ENCODE measurements around the gene RYK. TPM values are rescaled to one million over a fixed set of nuclear protein-coding genes. Genes with fewer than 3 reads are reported as not detected.

RYK gene
- total RNA-seq, 4 donors from 2014 or later = 20.2 to 91.1 (median 61.6) TPM

- H3K27ac ChIP-seq = no peak overlapping the region
- 91 to 92% methylated on average over 9 of the region's 9 CpGs for WGBS, 2 donors (ENCODE audit: low coverage in 1 of 2)
- intact Hi-C loops (cut with DNase I; ENCODE audit: low total_unique reads) (no loop called here), in situ Hi-C loops (cut with MboI; ENCODE audit: low pct_ligation_motif_present in 1 of 4, low pct_unique_long_range_greater_than_20kb in 1 of 4, low sequenced_read_pairs in 3 of 4) (no loop called here)
- H3K27me3 ChIP-seq = no peaks in the 10 kb centered on the region
- no peaks in the 10 kb centered on the region for H3K9me3 ChIP-seq
- no peak for TF ChIP-seq EP300 (IDR thresholded peaks at IDR 0.05; ENCODE audit: low read depth)
- no peak for TF ChIP-seq CTCF (IDR thresholded peaks at IDR 0.05)
- no peak for TF ChIP-seq POLR2AphosphoS5 (IDR thresholded peaks at IDR 0.05)
- no peak for TF ChIP-seq POLR2A (IDR thresholded peaks at IDR 0.05)
- H3K36me3 ChIP-seq = peaks cover 0 to 23% (median 9%) of the 10 kb centered on the region in 4 donors
- DNase-seq = no peak
- H3K4me3 ChIP-seq = no peak overlapping the region
- H3K4me1 ChIP-seq = no peaks in the 10 kb centered on the region
Measured at GRCh38 chr3:134161898-134162615, 88.6 kb downstream of the RYK start.

- no peak for DNase-seq
- peaks cover 0 to 23% (median 7%) of the 10 kb centered on the region in 4 donors for H3K36me3 ChIP-seq
- H3K27ac ChIP-seq = no peak overlapping the region
- no peaks in the 10 kb centered on the region for H3K4me1 ChIP-seq
- TF ChIP-seq POLR2AphosphoS5 (IDR thresholded peaks at IDR 0.05) (no peak), POLR2A (IDR thresholded peaks at IDR 0.05) (no peak), EP300 (IDR thresholded peaks at IDR 0.05; ENCODE audit: low read depth) (no peak), CTCF (IDR thresholded peaks at IDR 0.05) (no peak)
- intact Hi-C loops (cut with DNase I; ENCODE audit: low total_unique reads) = no loop called here
- no peaks in the 10 kb centered on the region for H3K9me3 ChIP-seq
- H3K4me3 ChIP-seq = no peak overlapping the region
- no peaks in the 10 kb centered on the region for H3K27me3 ChIP-seq
- in situ Hi-C loops (cut with MboI; ENCODE audit: low pct_ligation_motif_present in 1 of 4, low pct_unique_long_range_greater_than_20kb in 1 of 4, low sequenced_read_pairs in 3 of 4) = no loop called here
- 64 to 74% methylated on average over 2 of the region's 2 CpGs for WGBS, 2 donors (ENCODE audit: low coverage in 1 of 2)
Measured at GRCh38 chr3:134155446-134155845, 95.2 kb downstream of the RYK start.

GRCh38 chr3:134153761-134154160, 96.9 kb downstream of the RYK start:
- in situ Hi-C loops (cut with MboI; ENCODE audit: low pct_ligation_motif_present in 1 of 4, low pct_unique_long_range_greater_than_20kb in 1 of 4, low sequenced_read_pairs in 3 of 4) (no loop called here), intact Hi-C loops (cut with DNase I; ENCODE audit: low total_unique reads) (no loop called here)
- WGBS, 2 donors (ENCODE audit: low coverage in 1 of 2) = 95 to 98% methylated on average over 9 to 13 of the region's 13 CpGs
- DNase-seq = no peak
- no peak overlapping the region for H3K27ac ChIP-seq
- no peak overlapping the region for H3K4me3 ChIP-seq
- no peaks in the 10 kb centered on the region for H3K9me3 ChIP-seq
- H3K4me1 ChIP-seq = no peaks in the 10 kb centered on the region
- H3K36me3 ChIP-seq = peaks cover 0 to 17% (median 5%) of the 10 kb centered on the region in 4 donors
- no peak for TF ChIP-seq EP300 (IDR thresholded peaks at IDR 0.05; ENCODE audit: low read depth)
- TF ChIP-seq POLR2A (IDR thresholded peaks at IDR 0.05) = no peak
- no peak for TF ChIP-seq POLR2AphosphoS5 (IDR thresholded peaks at IDR 0.05)
- TF ChIP-seq CTCF (IDR thresholded peaks at IDR 0.05) = no peak
- H3K27me3 ChIP-seq = no peaks in the 10 kb centered on the region

- TF ChIP-seq POLR2A (IDR thresholded peaks at IDR 0.05) = no peak
- no peak for TF ChIP-seq EP300 (IDR thresholded peaks at IDR 0.05; ENCODE audit: low read depth)
- TF ChIP-seq POLR2AphosphoS5 (IDR thresholded peaks at IDR 0.05) = no peak
- no peak for TF ChIP-seq CTCF (IDR thresholded peaks at IDR 0.05)
- H3K36me3 ChIP-seq = no peaks in the 10 kb centered on the region
- no peaks in the 10 kb centered on the region for H3K27me3 ChIP-seq
- H3K4me3 ChIP-seq = no peak overlapping the region
- in situ Hi-C loops (cut with MboI; ENCODE audit: low pct_ligation_motif_present in 1 of 4, low pct_unique_long_range_greater_than_20kb in 1 of 4, low sequenced_read_pairs in 3 of 4) = no loop called here
- no peaks in the 10 kb centered on the region for H3K9me3 ChIP-seq
- 86 to 100% methylated on average over 1 to 2 of the region's 2 CpGs for WGBS, 2 donors (ENCODE audit: low coverage in 1 of 2)
- H3K27ac ChIP-seq = no peak overlapping the region
- no peaks in the 10 kb centered on the region for H3K4me1 ChIP-seq
- intact Hi-C loops (cut with DNase I; ENCODE audit: low total_unique reads) = no loop called here
- DNase-seq = no peak
Measured at GRCh38 chr3:134150476-134150875, 100.2 kb downstream of the RYK start.
